LoVo (cell line): ENCODE measurements around the gene MED26.
"Not testable (repeated sequence)": the region's sequence is repeated elsewhere in the genome, so short reads cannot be mapped to it uniquely, and the experiment has no call there.

Experiments
- DNase-seq: peaks from one replicate; pipeline ENCODE4 v3.0.0-alpha.2; 2016; ENCODE audit warnings: low spot score

MED26 gene

GRCh38 chr19:16573296-16573695, 54.7 kb downstream of the MED26 start:
- no peak for DNase-seq

- DNase-seq, result peak; percentile 97
Observed at GRCh38 chr19:16572332-16573211, 55.4 kb downstream of the MED26 start, which contains the start of gene SLC35E1. Gene SLC35E1, minus strand, starts transcription at chr19:16572415. Its CDS starts 51 bp downstream, at chr19:16572364.

GRCh38 chr19:16571822-16572331, 56.1 kb downstream of the MED26 start:
- DNase-seq, result peak; percentile 5

GRCh38 chr19:16571283-16571682, 56.7 kb downstream of the MED26 start:
- peak; percentile 13 for DNase-seq

- DNase-seq, result no peak
Observed at GRCh38 chr19:16569609-16570320, 58.2 kb downstream of the MED26 start.

GRCh38 chr19:16566702-16567101, 61.3 kb downstream of the MED26 start:
- DNase-seq, result no peak

- no peak for DNase-seq
Observed at GRCh38 chr19:16566161-16566560, 61.8 kb downstream of the MED26 start.

GRCh38 chr19:16564842-16565241, 63.2 kb downstream of the MED26 start:
- no peak for DNase-seq

- DNase-seq, result no peak
Observed at GRCh38 chr19:16562608-16563025, 65.4 kb downstream of the MED26 start.

GRCh38 chr19:16561382-16561781, 66.6 kb downstream of the MED26 start:
- DNase-seq, result no peak

GRCh38 chr19:16559780-16560276, 68.2 kb downstream of the MED26 start:
- DNase-seq, result no peak

- DNase-seq, result no peak
Observed at GRCh38 chr19:16554776-16555175, 73.2 kb downstream of the MED26 start.

- not testable (repeated sequence) for DNase-seq
Observed at GRCh38 chr19:16551902-16552301, 76.1 kb downstream of the MED26 start.

- DNase-seq, result no peak
Observed at GRCh38 chr19:16548956-16549355, 79.0 kb downstream of the MED26 start.

GRCh38 chr19:16544473-16545231, 83.4 kb downstream of the MED26 start:
- no peak for DNase-seq

- not testable (repeated sequence) for DNase-seq
Observed at GRCh38 chr19:16543734-16544133, 84.3 kb downstream of the MED26 start.

- DNase-seq, result no peak
Observed at GRCh38 chr19:16542910-16543472, 85.0 kb downstream of the MED26 start.

- peak; percentile 96 for DNase-seq
Observed at GRCh38 chr19:16542045-16542909, 85.7 kb downstream of the MED26 start, which contains the start of gene CHERP. Gene CHERP, minus strand, starts transcription at chr19:16542437. Its CDS starts 59 bp downstream, at chr19:16542378.

- DNase-seq, result no peak
Observed at GRCh38 chr19:16541526-16542044, 86.4 kb downstream of the MED26 start.

GRCh38 chr19:16540948-16541347, 87.1 kb downstream of the MED26 start:
- no peak for DNase-seq
